Common myeloid progenitor, CD34-positive (primary cell): ENCODE data around the gene RDH5.
A peak's percentile ranks its signal among the peaks of the same experiment; 100 is the strongest.

Experiments
- CTCF ChIA-PET: fragments of 350-600 bp; sonication (Branson Sonifier 250); formaldehyde crosslinking; loops from one replicate; lab custom pipeline; 2021; ENCODE audit warnings: antibody characterized with exemption; lab: Charles Lee
- POLR2A ChIA-PET: fragments of 350-600 bp; sonication (Branson Sonifier 250); formaldehyde crosslinking; loops from one replicate; lab custom pipeline; 2021; ENCODE audit warnings: antibody characterized with exemption; lab: Charles Lee
- DNase-seq, 3 donors: peaks; one replicate each; pipeline versions ENCODE4 v3.0.0 to v3.0.0-alpha.2; 2013
- H3K27ac ChIP-seq, 2 experiments: 1 replicate in 1 of 2; 2 replicates in 1 of 2; pipeline ENCODE4 v1.7.0; 2013; ENCODE audit warnings: inconsistent platforms in 2 of 2, low read length in 2 of 2, mild to moderate bottlenecking in 2 of 2, low read depth in 1 of 2, moderate library complexity in 1 of 2; ENCODE audit not compliant: severe bottlenecking in 2 of 2, insufficient read depth in 1 of 2, poor library complexity in 1 of 2
- H3K27me3 ChIP-seq, 5 experiments: replicated peaks in 2 of 5; 1 replicate in 3 of 5; 2 replicates in 2 of 5; pipeline versions ENCODE4 v1.6.1 to v1.7.0; 2013; ENCODE audit warnings: low read length in 4 of 5, mild to moderate bottlenecking in 2 of 5, moderate library complexity in 2 of 5, inconsistent platforms in 1 of 5; ENCODE audit not compliant: insufficient read depth in 5 of 5, control insufficient read depth in 4 of 5
- H3K36me3 ChIP-seq, 4 experiments: 1 replicate in 2 of 4; 2 replicates in 2 of 4; pipeline versions ENCODE4 v1.6.1 to v1.7.0; 2013; ENCODE audit warnings: low read length in 3 of 4, control low read depth in 1 of 4, mild to moderate bottlenecking in 1 of 4; ENCODE audit not compliant: control insufficient read depth in 4 of 4, insufficient read depth in 4 of 4
- H3K4me1 ChIP-seq, 4 experiments: 1 replicate in 3 of 4; 2 replicates in 1 of 4; pipeline versions ENCODE4 v1.6.1 to v1.7.1; 2013; ENCODE audit warnings: low read length in 3 of 4, mild to moderate bottlenecking in 3 of 4, control low read depth in 1 of 4, inconsistent platforms in 1 of 4, moderate library complexity in 1 of 4; ENCODE audit not compliant: control insufficient read depth in 4 of 4, insufficient read depth in 4 of 4; ENCODE audit errors: control extremely low read depth in 1 of 4
- H3K4me3 ChIP-seq, 7 experiments: 1 replicate in 4 of 7; 2 replicates in 3 of 7; pipeline versions ENCODE4 v1.5.1 to v1.7.0; 2013; ENCODE audit warnings: mild to moderate bottlenecking in 7 of 7, low read length in 6 of 7, moderate library complexity in 6 of 7, inconsistent platforms in 2 of 7, low read depth in 2 of 7, control low read depth in 1 of 7; ENCODE audit not compliant: insufficient read depth in 4 of 7, control insufficient read depth in 1 of 7; ENCODE audit errors: extremely low read depth in 1 of 7
- H3K9me3 ChIP-seq, 5 experiments: 1 replicate in 4 of 5; 2 replicates in 1 of 5; pipeline versions ENCODE4 v1.6.1 to v1.7.1; 2013; ENCODE audit warnings: low read length in 4 of 5, mild to moderate bottlenecking in 2 of 5, inconsistent platforms in 1 of 5, low read depth in 1 of 5, moderate library complexity in 1 of 5; ENCODE audit not compliant: control insufficient read depth in 4 of 5, insufficient read depth in 2 of 5; ENCODE audit errors: control extremely low read depth in 1 of 5
- WGBS: methylation state at CpG from one replicate; pipeline ENCODE4 v1.1.5; 2013; ENCODE audit not compliant: insufficient coverage; 5-methylcytosine and 5-hydroxymethylcytosine counted together

RDH5 gene

GRCh38 chr12:55699471-55700055 lies 20.6 kb upstream of the RDH5 start:
- Histone ChIP-seq H3K9me3 (no peaks in the 10 kb centered on the region), H3K4me3 (no peak overlapping the region), H3K27me3 (no peaks in the 10 kb centered on the region), H3K27ac (no peak overlapping the region), H3K4me1 (peaks cover 0 to 7% (median 1%) of the 10 kb centered on the region in 4 experiments), H3K36me3 (no peaks in the 10 kb centered on the region)
- ChIA-PET POLR2A (no interaction called here), CTCF (interaction anchor here (1.0 to 2.0 kb wide), 3 partner anchors 11 to 30 kb away, joined by 3 to 5 read pairs (median 3); a partner anchor contains a TSS)
- no peak for DNase-seq
- WGBS: 97% methylated on average over 5 of the region's 5 CpGs

GRCh38 chr12:55700255-55701018 lies 19.8 kb upstream of the RDH5 start:
- DNase-seq: peak in 1 of 3 donors; percentile 23
- POLR2A ChIA-PET: no interaction called here
- Histone ChIP-seq H3K4me3 (no peak overlapping the region), H3K27ac (no peak overlapping the region), H3K4me1 (peaks cover 0 to 7% (median 1%) of the 10 kb centered on the region in 4 experiments), H3K27me3 (no peaks in the 10 kb centered on the region), H3K36me3 (no peaks in the 10 kb centered on the region), H3K9me3 (no peaks in the 10 kb centered on the region)
- WGBS: 98% methylated on average over 11 of the region's 21 CpGs
- CTCF ChIA-PET: interaction anchor here (1.3 to 2.0 kb wide), 3 partner anchors 11 to 45 kb away, joined by 3 to 5 read pairs (median 3); no protein-coding TSS in a partner anchor

- POLR2A ChIA-PET: no interaction called here
- 93% methylated on average over 5 of the region's 8 CpGs for WGBS
- CTCF ChIA-PET: interaction anchor here (1.6 kb wide), 1 partner anchor 21 kb away, joined by 5 read pairs; a partner anchor contains a TSS
- DNase-seq: no peak
- H3K27me3 ChIP-seq: peaks cover 0 to 16% (median 7%) of the 10 kb centered on the region in 5 experiments
- H3K4me3 ChIP-seq: no peak overlapping the region
- peaks cover 0 to 13% (median 6%) of the 10 kb centered on the region in 4 experiments for H3K4me1 ChIP-seq
- H3K9me3 ChIP-seq: no peaks in the 10 kb centered on the region
- no peak overlapping the region for H3K27ac ChIP-seq
- no peaks in the 10 kb centered on the region for H3K36me3 ChIP-seq
Observed at GRCh38 chr12:55702861-55703260, 17.3 kb upstream of the RDH5 start.

- DNase-seq: peak in 1 of 3 donors; percentile 18
- ChIA-PET POLR2A (no interaction called here), CTCF (interaction anchor here (1.6 kb wide), 1 partner anchor 22 kb away, joined by 5 read pairs; a partner anchor contains a TSS)
- WGBS: 85% methylated on average over 2 of the region's 2 CpGs
- no peaks in the 10 kb centered on the region for H3K9me3 ChIP-seq
- H3K27me3 ChIP-seq: peaks cover 0 to 19% (median 7%) of the 10 kb centered on the region in 5 experiments
- H3K36me3 ChIP-seq: no peaks in the 10 kb centered on the region
- no peak overlapping the region for H3K27ac ChIP-seq
- no peak overlapping the region for H3K4me3 ChIP-seq
- peaks cover 0 to 17% (median 9%) of the 10 kb centered on the region in 4 experiments for H3K4me1 ChIP-seq
Observed at GRCh38 chr12:55703288-55703687, 16.9 kb upstream of the RDH5 start.

- Histone ChIP-seq H3K4me1 (peaks cover 8 to 24% (median 16%) of the 10 kb centered on the region in 4 experiments), H3K9me3 (no peaks in the 10 kb centered on the region), H3K27ac (no peak overlapping the region), H3K36me3 (no peaks in the 10 kb centered on the region), H3K27me3 (peaks cover 0 to 26% (median 10%) of the 10 kb centered on the region in 5 experiments), H3K4me3 (no peak overlapping the region)
- ChIA-PET CTCF (interaction anchor here (1.6 to 2.7 kb wide), 2 partner anchors 8 to 22 kb away, joined by 5 to 19 read pairs; a partner anchor contains a TSS), POLR2A (no interaction called here)
- DNase-seq: no peak
- 100% methylated on average over 4 of the region's 6 CpGs for WGBS
Observed at GRCh38 chr12:55703901-55704761, 16.1 kb upstream of the RDH5 start.

GRCh38 chr12:55704824-55705718 lies 15.1 kb upstream of the RDH5 start:
- WGBS: 96% methylated on average over 5 of the region's 9 CpGs
- H3K4me1 ChIP-seq: peaks cover 11 to 24% (median 19%) of the 10 kb centered on the region in 4 experiments
- no peak for DNase-seq
- ChIA-PET CTCF (interaction anchor here (1.1 to 2.7 kb wide), 3 partner anchors 9 to 49 kb away, joined by 5 to 19 read pairs (median 7); a partner anchor contains a TSS), POLR2A (no interaction called here)
- no peak overlapping the region for H3K27ac ChIP-seq
- peaks cover 0 to 32% (median 12%) of the 10 kb centered on the region in 5 experiments for H3K27me3 ChIP-seq
- no peaks in the 10 kb centered on the region for H3K36me3 ChIP-seq
- no peak overlapping the region for H3K4me3 ChIP-seq
- no peaks in the 10 kb centered on the region for H3K9me3 ChIP-seq
